ENCODE data around the gene GRAMD4. TPM values are rescaled to one million over a fixed set of nuclear protein-coding genes. Genes with fewer than 3 reads are reported as not detected.

The GRAMD4 gene
- total and polyA plus RNA-seq, 2 experiments from 2014 or later: 21.8 to 31.0 TPM

DNA sequence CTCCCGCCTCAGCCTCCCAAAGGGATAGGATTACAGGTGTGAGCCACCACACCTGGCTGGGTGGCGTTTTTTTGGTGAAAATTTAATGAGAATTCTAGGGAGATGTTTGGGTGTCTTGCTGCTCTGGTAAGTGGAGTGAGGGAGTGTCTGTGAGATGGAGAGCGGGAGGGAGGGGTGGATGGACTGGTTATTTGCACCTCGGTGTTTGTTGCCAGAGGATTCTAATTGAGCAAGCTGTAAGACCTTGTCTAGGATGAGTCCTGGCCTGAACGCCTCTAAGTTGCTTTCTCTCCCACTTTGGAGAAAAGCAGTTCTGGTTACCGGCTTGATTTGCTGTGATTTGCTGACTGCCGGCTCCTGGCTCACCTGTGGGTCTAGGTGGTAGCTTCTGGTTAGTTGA, 22.0 kb upstream of the GRAMD4 start:
- no peak for DNase-seq (ENCODE audit: low spot score)
- Histone ChIP-seq H3K79me2 (peaks cover 66% of the 10 kb centered on the region), H3K36me3 (replicated peaks; ENCODE audit: insufficient read depth, low read depth) (no peaks in the 10 kb centered on the region), H3K9me3 (ENCODE audit: low read depth) (no peaks in the 10 kb centered on the region), H2AFZ (no peak overlapping the region), H3K27me3 (no peaks in the 10 kb centered on the region), H3K27ac (no peak overlapping the region), H3K9me2 (replicated peaks; ENCODE audit: insufficient read depth) (no peaks in the 10 kb centered on the region), H4K20me1 (ENCODE audit: insufficient read depth, poor library complexity, severe bottlenecking) (no peaks in the 10 kb centered on the region), H3K4me2 (no peak overlapping the region), H3K4me1 (ENCODE audit: insufficient read depth) (peaks cover 3% of the 10 kb centered on the region), H3K4me3 (no peak overlapping the region)
- 91% methylated on average over 7 of the region's 7 CpGs for WGBS (ENCODE audit: low lambda C conversion rate, missing lambda C conversion rate)
- TF ChIP-seq EZH2 (IDR thresholded peaks at IDR 0.05; ENCODE audit: borderline replicate concordance): no peak
- TF ChIP-seq EZH2phosphoT487 (IDR thresholded peaks at IDR 0.05; ENCODE audit: low read depth, severe bottlenecking, unreplicated experiment): no peak
- TF ChIP-seq, protein P1, sequence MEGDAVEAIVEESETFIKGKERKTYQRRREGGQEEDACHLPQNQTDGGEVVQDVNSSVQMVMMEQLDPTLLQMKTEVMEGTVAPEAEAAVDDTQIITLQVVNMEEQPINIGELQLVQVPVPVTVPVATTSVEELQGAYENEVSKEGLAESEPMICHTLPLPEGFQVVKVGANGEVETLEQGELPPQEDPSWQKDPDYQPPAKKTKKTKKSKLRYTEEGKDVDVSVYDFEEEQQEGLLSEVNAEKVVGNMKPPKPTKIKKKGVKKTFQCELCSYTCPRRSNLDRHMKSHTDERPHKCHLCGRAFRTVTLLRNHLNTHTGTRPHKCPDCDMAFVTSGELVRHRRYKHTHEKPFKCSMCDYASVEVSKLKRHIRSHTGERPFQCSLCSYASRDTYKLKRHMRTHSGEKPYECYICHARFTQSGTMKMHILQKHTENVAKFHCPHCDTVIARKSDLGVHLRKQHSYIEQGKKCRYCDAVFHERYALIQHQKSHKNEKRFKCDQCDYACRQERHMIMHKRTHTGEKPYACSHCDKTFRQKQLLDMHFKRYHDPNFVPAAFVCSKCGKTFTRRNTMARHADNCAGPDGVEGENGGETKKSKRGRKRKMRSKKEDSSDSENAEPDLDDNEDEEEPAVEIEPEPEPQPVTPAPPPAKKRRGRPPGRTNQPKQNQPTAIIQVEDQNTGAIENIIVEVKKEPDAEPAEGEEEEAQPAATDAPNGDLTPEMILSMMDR (IDR thresholded peaks at IDR 0.05; ENCODE audit: poor library complexity): no peak

DNA sequence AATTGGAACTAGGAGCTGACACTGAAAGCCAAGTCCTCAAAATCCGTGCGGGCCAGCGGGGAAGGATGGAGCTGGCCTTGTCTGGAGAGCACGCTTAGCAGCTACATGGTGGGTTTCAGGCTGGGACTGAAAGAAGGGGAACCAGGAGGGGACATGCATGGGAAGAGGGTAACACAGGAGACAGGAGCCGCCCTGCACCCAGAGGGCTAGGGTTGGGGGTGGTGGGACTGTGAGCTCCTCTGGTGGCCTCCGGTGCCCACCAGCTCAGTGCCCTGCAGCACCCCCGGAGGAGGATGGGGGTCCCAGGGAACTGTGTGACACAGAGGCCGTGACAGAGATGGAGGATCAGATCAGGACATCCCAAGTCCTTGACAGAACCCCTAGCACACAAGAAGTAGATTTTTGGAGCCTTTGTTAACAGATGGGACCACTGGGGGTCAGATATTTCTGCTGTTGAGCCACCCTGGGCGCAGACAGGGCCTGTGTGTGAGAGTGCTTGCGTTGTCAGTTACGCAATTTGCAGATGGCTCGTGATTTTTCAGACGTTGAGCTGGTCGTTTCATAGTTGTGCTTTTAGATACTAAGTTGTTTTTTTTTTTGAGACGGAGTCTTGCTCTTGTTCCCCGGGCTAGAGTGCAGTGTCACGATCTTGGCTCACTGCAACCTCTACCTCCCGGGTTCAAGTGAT, 21.3 kb upstream of the GRAMD4 start:
- TF ChIP-seq, protein P1 (IDR thresholded peaks at IDR 0.05; ENCODE audit: poor library complexity): no peak
- no peak for TF ChIP-seq EZH2phosphoT487 (IDR thresholded peaks at IDR 0.05; ENCODE audit: low read depth, severe bottlenecking, unreplicated experiment)
- no peak for TF ChIP-seq EZH2 (IDR thresholded peaks at IDR 0.05; ENCODE audit: borderline replicate concordance)
- WGBS (ENCODE audit: low lambda C conversion rate, missing lambda C conversion rate): 89% methylated on average over 18 of the region's 18 CpGs
- Histone ChIP-seq H3K4me2 (no peak overlapping the region), H3K27me3 (no peaks in the 10 kb centered on the region), H3K27ac (no peak overlapping the region), H3K9me2 (replicated peaks; ENCODE audit: insufficient read depth) (no peaks in the 10 kb centered on the region), H4K20me1 (ENCODE audit: insufficient read depth, poor library complexity, severe bottlenecking) (no peaks in the 10 kb centered on the region), H3K4me1 (ENCODE audit: insufficient read depth) (peaks cover 3% of the 10 kb centered on the region), H3K4me3 (no peak overlapping the region), H3K9me3 (ENCODE audit: low read depth) (no peaks in the 10 kb centered on the region), H3K79me2 (peaks cover 65% of the 10 kb centered on the region), H2AFZ (no peak overlapping the region), H3K36me3 (replicated peaks; ENCODE audit: insufficient read depth, low read depth) (no peaks in the 10 kb centered on the region)
- no peak for DNase-seq (ENCODE audit: low spot score)

DNA sequence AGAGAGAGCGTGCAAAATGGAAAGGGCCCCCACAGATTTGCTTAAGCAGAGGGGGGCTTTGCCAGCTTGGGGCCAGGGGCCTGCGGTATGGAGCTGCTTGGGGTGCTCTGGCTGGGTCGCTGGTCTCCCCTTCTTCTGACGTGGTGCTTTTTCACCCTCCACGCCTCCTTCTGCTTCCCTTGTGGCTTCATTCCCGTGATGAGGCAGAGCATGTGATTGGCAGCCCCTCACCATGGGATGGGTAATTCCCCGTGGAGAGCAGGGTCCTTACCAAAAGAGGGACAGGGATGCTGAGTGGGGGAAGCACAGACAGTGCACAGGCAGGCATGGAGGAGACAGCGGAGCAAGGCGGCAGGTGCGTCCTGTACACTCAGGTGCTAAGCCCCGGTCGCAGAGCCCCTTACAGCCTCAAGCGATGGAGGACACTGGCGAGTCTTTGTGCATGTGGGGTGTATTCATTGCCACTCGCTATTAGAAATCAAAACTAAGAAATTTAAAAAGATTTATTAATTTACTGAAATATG, 19.9 kb upstream of the GRAMD4 start:
- Histone ChIP-seq H3K4me1 (ENCODE audit: insufficient read depth) (peaks cover 3% of the 10 kb centered on the region), H2AFZ (no peak overlapping the region), H3K27ac (no peak overlapping the region), H3K4me2 (no peak overlapping the region), H3K4me3 (no peak overlapping the region), H3K9me2 (replicated peaks; ENCODE audit: insufficient read depth) (no peaks in the 10 kb centered on the region), H3K79me2 (peaks cover 67% of the 10 kb centered on the region), H4K20me1 (ENCODE audit: insufficient read depth, poor library complexity, severe bottlenecking) (no peaks in the 10 kb centered on the region), H3K36me3 (replicated peaks; ENCODE audit: insufficient read depth, low read depth) (no peaks in the 10 kb centered on the region), H3K27me3 (no peaks in the 10 kb centered on the region), H3K9me3 (ENCODE audit: low read depth) (no peaks in the 10 kb centered on the region)
- TF ChIP-seq EZH2 (IDR thresholded peaks at IDR 0.05; ENCODE audit: borderline replicate concordance): no peak
- TF ChIP-seq EZH2phosphoT487 (IDR thresholded peaks at IDR 0.05; ENCODE audit: low read depth, severe bottlenecking, unreplicated experiment): no peak
- TF ChIP-seq, protein P1 (IDR thresholded peaks at IDR 0.05; ENCODE audit: poor library complexity): no peak
- DNase-seq (ENCODE audit: low spot score): no peak
- WGBS (ENCODE audit: low lambda C conversion rate, missing lambda C conversion rate): 95% methylated on average over 15 of the region's 15 CpGs
